Head of caudate nucleus (tissue), 42 donors: ENCODE data around the gene NR2C2AP.

Experiments used
- DNase-seq, 42 donors: peaks; one replicate each; pipeline versions ENCODE4 v3.0.0 to v3.0.0-alpha.2; 2020 to 2021; ENCODE audit warnings: mixed read lengths in 7 of 42
- intact Hi-C: fragments of 100-400 bp; cut with DNase I; formaldehyde crosslinking; loops from one replicate; pipeline ENCODE4 v1.15.0; 2022

The NR2C2AP gene

DNA sequence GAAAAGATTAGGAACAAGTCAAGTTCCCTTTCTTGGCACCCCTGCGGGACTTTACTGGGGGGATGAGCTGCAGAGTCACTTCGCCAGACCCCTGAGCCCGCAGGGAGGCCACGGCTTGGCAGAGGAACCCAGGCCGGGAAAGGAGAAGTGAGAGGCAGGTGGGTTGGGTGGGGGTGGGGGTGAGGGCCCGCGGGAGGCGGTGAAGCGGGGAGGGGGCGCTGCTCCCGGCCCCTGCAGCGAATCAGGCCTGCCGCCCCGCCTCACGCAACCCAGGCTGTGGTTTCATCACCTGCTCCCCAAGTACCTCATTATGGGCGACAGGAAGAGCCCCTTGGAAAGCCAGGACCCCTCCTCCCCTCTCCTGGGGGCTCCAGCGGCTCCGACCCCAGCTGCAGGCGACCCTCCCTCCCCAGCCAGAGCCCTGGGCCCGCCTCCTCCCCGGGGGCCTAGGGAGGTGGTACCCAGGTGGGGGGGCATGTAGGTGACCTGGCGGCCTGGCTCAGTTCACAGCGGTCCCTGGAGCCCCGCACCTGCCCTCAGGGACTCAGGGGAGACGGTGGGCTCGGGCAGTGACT is 42.7 kb downstream of the NR2C2AP start:
- intact Hi-C loops = no loop called here

DNA sequence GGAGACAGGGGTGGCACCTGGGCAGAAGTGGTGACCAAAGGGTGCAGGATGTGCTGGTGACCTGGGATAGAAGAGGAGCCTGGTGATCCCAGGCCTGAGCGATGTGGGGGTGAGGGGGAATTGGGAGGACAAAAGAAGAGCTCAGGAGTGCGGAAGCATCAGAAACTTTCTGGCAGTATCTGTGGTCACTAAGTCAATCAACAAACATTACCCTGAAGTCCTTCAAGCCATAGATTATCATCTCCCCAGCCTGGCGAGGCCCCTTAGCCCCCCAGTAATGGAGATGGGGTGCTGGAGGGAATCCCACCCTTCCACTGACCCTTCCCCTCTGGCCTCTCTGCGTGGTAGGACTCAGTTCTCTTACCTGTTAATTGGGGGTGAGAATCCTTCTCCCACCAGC is 43.7 kb downstream of the NR2C2AP start:
- no peak for DNase-seq
- intact Hi-C loops = no loop called here

More for the DNA sequence above, 42.7 kb downstream of the NR2C2AP start:
- DNase-seq = no peak

DNA sequence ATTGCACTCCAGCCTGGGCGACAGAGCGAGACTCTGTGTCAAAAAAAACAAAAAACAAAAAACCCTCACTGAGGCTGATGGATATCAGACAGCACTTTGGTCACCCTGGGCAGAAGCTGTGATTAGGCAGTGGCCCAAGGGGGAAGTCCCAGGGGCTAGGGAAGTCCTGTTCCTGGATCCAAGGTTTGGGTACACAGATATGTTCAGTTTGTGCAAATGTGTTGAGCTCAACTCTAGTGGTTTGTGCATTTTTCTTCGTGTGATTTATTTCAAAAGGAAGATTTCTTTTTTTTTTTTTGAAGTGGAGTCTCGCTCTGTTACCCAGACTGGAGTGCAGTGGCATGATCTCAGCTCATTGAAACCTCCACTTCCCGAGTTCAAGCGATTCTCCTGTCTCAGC is 45.4 kb downstream of the NR2C2AP start:
- DNase-seq = no peak
- intact Hi-C loops = no loop called here

GRCh38 chr19:19155495-19156219 is 47.6 kb downstream of the NR2C2AP start:
- no peak for DNase-seq
- intact Hi-C loops = no loop called here

DNA sequence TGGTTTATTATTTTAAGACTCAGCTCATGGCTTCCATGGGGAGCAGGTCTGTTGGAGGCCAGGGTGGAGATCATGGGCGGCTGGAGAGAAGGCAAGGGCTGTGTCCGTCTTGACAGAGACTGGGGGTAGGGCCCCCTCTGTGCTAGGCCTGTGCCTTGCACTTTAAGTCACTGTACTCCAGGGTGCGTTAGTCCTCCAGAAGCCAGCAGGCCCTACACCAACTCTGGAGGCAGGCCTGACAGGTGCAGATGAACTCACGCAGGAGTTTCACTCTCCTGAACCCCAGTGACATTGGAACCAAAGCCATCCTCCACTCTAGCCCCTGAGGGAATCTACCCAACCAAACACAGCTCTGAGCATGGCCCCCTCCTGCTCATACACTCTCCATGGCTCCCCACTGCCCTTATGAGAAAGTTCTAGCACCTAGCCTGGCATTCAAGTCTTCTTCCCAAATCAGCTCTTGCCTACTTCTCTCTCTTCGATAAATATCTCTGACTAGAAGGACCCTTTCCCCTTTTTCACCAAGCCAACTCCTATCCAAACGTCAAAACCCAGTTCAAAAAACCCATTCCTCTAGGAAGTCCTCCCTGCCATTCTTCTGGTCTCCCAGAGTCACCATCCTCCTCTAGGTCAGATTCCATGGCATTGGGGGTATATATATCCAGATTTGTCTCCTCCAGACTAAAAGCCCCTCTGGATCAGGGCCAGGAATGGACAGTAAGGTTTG is 48.3 kb downstream of the NR2C2AP start:
- intact Hi-C loops = no loop called here
- DNase-seq = no peak

- no peak for DNase-seq
- intact Hi-C loops = no loop called here
Observed at GRCh38 chr19:19152668-19153384, 50.4 kb downstream of the NR2C2AP start.

DNA sequence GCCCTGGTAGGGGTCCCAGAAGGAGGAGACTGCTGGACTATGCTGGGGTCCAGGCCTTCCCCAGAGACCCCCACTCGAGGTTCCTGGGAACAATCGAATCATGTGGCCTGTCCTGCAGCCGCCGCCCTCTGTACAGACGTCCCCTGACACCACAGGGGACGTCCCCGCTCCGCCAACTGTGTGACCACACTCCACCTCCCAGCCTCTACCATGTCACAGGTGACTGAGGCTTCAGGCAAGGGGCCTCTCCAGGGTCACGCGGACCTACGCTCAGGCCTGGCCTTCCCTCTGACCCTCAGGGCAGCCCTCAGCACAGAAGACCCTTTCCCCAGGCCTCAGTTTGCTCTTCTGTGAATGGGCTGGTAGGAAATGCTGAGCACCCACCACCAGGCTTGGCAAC is 51.8 kb downstream of the NR2C2AP start:
- no peak for DNase-seq
- intact Hi-C loops = no loop called here
